Tibial nerve (tissue), 4 donors: Measurements from ENCODE around the gene CMKLR1. TPM values are rescaled to one million over a fixed set of nuclear protein-coding genes. Genes with fewer than 3 reads are reported as not detected.

Source experiments
- DNase-seq, 2 donors: peaks; one replicate each; pipeline ENCODE4 v3.0.0-alpha.2; 2019; ENCODE audit warnings: low spot score in 2 of 2
- H3K27ac ChIP-seq, 4 donors: fragments of 200-600 bp; sonication (generic) in 3 of 4; one replicate each; pipeline ENCODE4 v1.5.1; 2017 to 2019; ENCODE audit warnings: mild to moderate bottlenecking in 1 of 4
- H3K27me3 ChIP-seq, 2 donors: fragments of 200-600 bp; sonication (generic) in 1 of 2; one replicate each; pipeline versions ENCODE4 v1.5.1 to v1.6.0; 2017 to 2019
- H3K36me3 ChIP-seq, 3 donors: fragments of 200-600 bp; sonication (generic); one replicate each; pipeline ENCODE4 v1.5.1; 2018 to 2019
- H3K4me1 ChIP-seq, 4 donors: fragments of 200-600 bp; sonication (generic) in 3 of 4; one replicate each; pipeline ENCODE4 v1.5.1; 2017 to 2019
- H3K4me3 ChIP-seq, 4 donors: fragments of 200-600 bp; sonication (generic) in 3 of 4; one replicate each; pipeline ENCODE4 v1.5.1; 2017 to 2019; ENCODE audit warnings: mild to moderate bottlenecking in 1 of 4, moderate library complexity in 1 of 4
- H3K9me3 ChIP-seq, 4 donors: fragments of 200-600 bp; sonication (generic) in 3 of 4; one replicate each; pipeline ENCODE4 v1.5.1; 2017 to 2019
- EP300 ChIP-seq, 2 donors: sonication (generic); formaldehyde crosslinking; IDR thresholded peaks; one replicate each; pipeline ENCODE4 v1.6.1; 2017; ENCODE audit warnings: antibody characterized with exemption in 2 of 2, mild to moderate bottlenecking in 1 of 2
- POLR2A ChIP-seq, 2 donors: fragments of 450-650 bp; IDR thresholded peaks; one replicate each; pipeline ENCODE4 v1.6.1; 2017; ENCODE audit warnings: antibody characterized with exemption in 2 of 2, mild to moderate bottlenecking in 2 of 2, moderate library complexity in 2 of 2
- WGBS, 2 donors: methylation state at CpG; one replicate each; pipeline ENCODE4 v1.1.5; 2018; 5-methylcytosine and 5-hydroxymethylcytosine counted together
- total RNA-seq, 4 donors: library from RNA; depleted of rRNA; stranded (reverse); fragments of >200 nt; gene quantifications; one replicate each; pipeline ENCODE4 v1.1.0, GENCODE V29; 2016
- TF ChIP-seq, protein P1 (sequence below), 5 experiments: fragments of 200-600 bp in 3 of 5; fragments of 450-650 bp in 2 of 5; sonication (generic) in 3 of 5; IDR thresholded peaks; one replicate each; pipeline ENCODE4 v1.5.1; 2016 to 2019; ENCODE audit warnings: antibody characterized with exemption in 5 of 5, mild to moderate bottlenecking in 3 of 5, moderate library complexity in 2 of 5

The CMKLR1 gene
- total RNA-seq, 4 donors from 2014 or later, result 7.1 to 23.2 (median 18.8) TPM

DNA sequence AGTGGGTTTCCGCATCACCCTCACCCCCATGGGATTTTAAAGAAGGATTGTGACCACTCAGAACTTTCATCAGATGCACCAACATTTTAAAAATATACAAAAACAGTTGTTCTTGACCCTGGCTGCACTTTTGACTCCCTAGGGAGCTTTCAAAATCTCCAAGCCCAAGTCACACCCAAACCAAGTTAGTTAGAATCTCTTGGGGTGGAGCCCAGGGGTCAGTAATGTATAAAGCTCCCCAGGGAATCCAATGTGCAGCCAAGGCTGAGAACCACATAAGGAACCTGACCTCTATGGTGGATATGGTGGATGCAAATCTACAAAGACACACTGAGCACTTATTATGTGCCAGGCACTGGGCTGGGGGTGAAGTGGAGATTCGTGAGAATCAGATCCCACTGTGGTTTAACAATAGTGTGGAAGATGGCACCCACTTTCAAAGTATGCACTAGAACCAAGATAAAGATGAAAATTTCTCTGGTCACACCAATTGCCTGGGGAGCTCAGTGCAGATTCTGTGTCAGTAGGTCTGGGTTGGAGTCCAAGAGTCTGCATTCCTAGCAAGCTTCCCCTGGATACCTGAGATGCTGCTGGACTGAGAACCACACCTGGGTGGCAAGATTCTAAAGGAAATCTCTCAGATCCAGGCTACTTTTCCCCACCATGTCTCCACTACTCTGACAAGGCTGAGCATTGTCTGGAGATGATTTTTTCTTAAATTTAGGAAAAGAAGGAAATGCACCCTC lies 18.9 kb upstream of the CMKLR1 start:
- WGBS, 2 donors, result 81 to 84% methylated on average over 2 of the region's 2 CpGs
- H3K9me3 ChIP-seq, result no peaks in the 10 kb centered on the region

DNA sequence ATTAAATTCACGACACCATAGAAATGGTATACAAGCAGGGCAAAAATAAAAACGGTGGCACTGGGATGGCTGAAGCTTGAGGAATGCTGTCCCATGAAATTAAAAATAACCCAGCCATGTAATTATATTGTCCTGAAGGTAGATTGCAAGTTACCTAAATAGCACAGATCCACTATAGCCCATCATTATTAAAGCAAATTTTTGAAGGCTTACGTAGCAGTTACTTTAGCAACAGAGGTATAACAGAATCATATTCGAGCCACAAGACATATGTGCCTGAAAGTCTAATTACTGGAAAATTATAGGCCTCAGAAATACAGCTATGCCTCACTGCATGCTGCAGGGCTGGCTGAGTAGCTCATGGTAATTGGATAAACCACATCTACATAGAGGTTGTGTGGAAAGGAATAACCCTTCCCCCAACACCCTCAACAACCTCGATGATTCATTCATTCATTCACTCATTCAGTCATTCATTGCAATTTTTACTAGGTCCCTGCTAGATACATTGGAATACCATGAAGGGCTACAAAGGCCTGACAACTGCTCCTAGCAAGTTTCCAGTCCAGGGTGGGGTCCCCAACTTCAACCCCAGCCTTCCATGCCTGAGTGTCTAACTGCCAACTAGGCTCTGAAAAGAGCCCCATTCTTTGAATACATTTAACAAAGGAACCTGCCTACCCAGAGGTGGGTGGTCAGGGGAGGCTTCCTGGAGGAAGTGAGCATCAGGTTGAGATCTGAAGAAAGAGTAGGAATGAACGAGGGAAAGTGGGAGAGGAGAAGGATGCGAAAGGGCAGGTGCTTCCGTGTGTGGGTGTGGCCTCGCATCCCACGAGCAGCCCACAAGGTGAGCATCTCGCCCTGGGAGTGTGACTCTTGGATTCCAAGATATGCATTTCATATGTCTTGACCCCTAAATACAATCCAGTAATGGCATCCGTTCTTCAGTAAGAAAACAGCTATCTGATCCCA lies 18.0 kb upstream of the CMKLR1 start:
- no peak overlapping the region for H3K27ac ChIP-seq
- H3K4me1 ChIP-seq, result no peaks in the 10 kb centered on the region
- H3K9me3 ChIP-seq, result no peaks in the 10 kb centered on the region
- H3K36me3 ChIP-seq, result no peaks in the 10 kb centered on the region
- 82% methylated on average over 12 of the region's 12 CpGs for WGBS, 2 donors
- no peaks in the 10 kb centered on the region for H3K27me3 ChIP-seq
- TF ChIP-seq EP300 (IDR thresholded peaks at IDR 0.05) (no peak), POLR2A (IDR thresholded peaks at IDR 0.05) (no peak)
- TF ChIP-seq, protein P1, sequence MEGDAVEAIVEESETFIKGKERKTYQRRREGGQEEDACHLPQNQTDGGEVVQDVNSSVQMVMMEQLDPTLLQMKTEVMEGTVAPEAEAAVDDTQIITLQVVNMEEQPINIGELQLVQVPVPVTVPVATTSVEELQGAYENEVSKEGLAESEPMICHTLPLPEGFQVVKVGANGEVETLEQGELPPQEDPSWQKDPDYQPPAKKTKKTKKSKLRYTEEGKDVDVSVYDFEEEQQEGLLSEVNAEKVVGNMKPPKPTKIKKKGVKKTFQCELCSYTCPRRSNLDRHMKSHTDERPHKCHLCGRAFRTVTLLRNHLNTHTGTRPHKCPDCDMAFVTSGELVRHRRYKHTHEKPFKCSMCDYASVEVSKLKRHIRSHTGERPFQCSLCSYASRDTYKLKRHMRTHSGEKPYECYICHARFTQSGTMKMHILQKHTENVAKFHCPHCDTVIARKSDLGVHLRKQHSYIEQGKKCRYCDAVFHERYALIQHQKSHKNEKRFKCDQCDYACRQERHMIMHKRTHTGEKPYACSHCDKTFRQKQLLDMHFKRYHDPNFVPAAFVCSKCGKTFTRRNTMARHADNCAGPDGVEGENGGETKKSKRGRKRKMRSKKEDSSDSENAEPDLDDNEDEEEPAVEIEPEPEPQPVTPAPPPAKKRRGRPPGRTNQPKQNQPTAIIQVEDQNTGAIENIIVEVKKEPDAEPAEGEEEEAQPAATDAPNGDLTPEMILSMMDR (IDR thresholded peaks at IDR 0.05), result no peak
- no peak for DNase-seq
- no peak overlapping the region for H3K4me3 ChIP-seq

More for the DNA sequence above, 18.9 kb upstream of the CMKLR1 start:
- H3K4me1 ChIP-seq, result no peaks in the 10 kb centered on the region
- no peaks in the 10 kb centered on the region for H3K36me3 ChIP-seq
- no peak overlapping the region for H3K27ac ChIP-seq
- DNase-seq, result no peak
- H3K4me3 ChIP-seq, result no peak overlapping the region
- H3K27me3 ChIP-seq, result no peaks in the 10 kb centered on the region
- TF ChIP-seq POLR2A (IDR thresholded peaks at IDR 0.05) (no peak), EP300 (IDR thresholded peaks at IDR 0.05) (no peak)
- TF ChIP-seq, protein P1 (IDR thresholded peaks at IDR 0.05), result no peak

DNA sequence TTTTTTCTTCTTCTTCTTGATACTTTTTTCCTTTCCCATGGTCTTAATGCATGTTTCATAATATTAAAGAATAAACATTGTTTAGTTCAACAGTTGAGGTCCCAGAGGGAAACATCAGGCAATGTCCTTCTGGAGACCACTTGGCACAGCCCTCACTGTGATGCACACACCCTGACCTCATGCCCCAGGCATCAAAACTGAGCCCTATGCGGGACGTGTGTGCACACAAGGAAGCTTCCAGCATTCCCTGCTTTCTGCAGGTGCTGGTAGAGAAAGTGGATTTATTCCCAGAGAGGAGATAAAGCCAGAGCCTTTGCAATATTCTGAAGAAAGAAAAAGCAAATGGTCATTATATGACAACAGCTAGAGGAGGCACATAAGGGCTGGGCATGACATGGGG lies 16.0 kb upstream of the CMKLR1 start:
- Histone ChIP-seq H3K36me3 (no peaks in the 10 kb centered on the region), H3K4me1 (no peaks in the 10 kb centered on the region), H3K27me3 (no peaks in the 10 kb centered on the region), H3K9me3 (no peaks in the 10 kb centered on the region), H3K4me3 (no peak overlapping the region), H3K27ac (no peak overlapping the region)
- no peak for DNase-seq
- WGBS, 2 donors, result 49 to 52% methylated on average over 2 of the region's 2 CpGs
- TF ChIP-seq EP300 (IDR thresholded peaks at IDR 0.05) (no peak), POLR2A (IDR thresholded peaks at IDR 0.05) (no peak)
- TF ChIP-seq, protein P1 (IDR thresholded peaks at IDR 0.05), result no peak

DNA sequence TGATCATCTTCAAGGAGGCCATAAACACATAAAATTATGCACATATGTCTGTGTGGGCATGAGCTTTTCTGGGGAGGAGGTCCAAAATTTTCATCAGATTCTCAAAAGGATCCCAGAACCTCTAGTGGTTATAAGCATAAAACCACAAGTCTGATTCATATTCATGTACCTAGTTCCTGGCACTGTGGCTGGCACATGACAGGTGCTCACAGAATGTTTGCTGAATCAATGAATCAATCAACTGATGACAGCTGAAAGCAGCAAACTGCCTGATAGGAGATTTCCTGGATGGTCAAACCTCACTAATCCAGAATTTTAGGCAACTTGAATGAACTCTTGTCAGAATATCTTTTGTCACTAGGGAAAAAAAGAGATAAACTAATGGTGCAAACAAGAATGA lies 13.5 kb upstream of the CMKLR1 start:
- Histone ChIP-seq H3K9me3 (peaks cover 0 to 6% (median 0%) of the 10 kb centered on the region in 4 donors), H3K36me3 (no peaks in the 10 kb centered on the region), H3K4me1 (no peaks in the 10 kb centered on the region), H3K27me3 (no peaks in the 10 kb centered on the region), H3K27ac (no peak overlapping the region), H3K4me3 (no peak overlapping the region)
- TF ChIP-seq EP300 (IDR thresholded peaks at IDR 0.05), result no peak
- TF ChIP-seq, protein P1 (IDR thresholded peaks at IDR 0.05), result no peak
- no peak for TF ChIP-seq POLR2A (IDR thresholded peaks at IDR 0.05)
- no peak for DNase-seq

DNA sequence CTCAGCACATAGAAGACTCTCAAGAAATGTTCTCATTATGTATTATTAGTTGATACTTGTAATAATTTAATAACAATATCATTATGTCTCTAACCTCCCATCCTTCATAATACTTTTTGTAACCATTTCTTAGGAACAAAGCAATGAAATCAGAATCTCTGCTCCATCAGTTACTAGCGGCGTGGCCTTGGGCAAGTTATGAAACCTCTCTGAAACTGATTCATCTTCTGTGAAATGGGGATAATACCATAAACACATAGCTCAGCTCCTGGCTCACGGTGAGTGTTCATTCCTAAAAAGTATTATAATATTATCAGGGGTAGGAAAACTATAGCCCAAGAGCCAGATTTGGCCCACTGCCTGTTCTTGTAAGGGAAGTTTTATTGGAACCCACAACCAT lies 11.4 kb upstream of the CMKLR1 start:
- no peak for DNase-seq
- no peaks in the 10 kb centered on the region for H3K4me1 ChIP-seq
- H3K27ac ChIP-seq, result no peak overlapping the region
- H3K9me3 ChIP-seq, result peaks cover 0 to 6% (median 0%) of the 10 kb centered on the region in 4 donors
- no peaks in the 10 kb centered on the region for H3K36me3 ChIP-seq
- TF ChIP-seq, protein P1 (IDR thresholded peaks at IDR 0.05), result no peak
- TF ChIP-seq POLR2A (IDR thresholded peaks at IDR 0.05) (no peak), EP300 (IDR thresholded peaks at IDR 0.05) (no peak)
- 81 to 91% methylated on average over 3 of the region's 3 CpGs for WGBS, 2 donors
- no peak overlapping the region for H3K4me3 ChIP-seq
- no peaks in the 10 kb centered on the region for H3K27me3 ChIP-seq
